HCT116 (cell line): ENCODE results near the gene SLC12A7. TPM values are rescaled to one million over a fixed set of nuclear protein-coding genes. Genes with fewer than 3 reads are reported as not detected.

Experiments
- ATAC-seq: fragments of 200-7000 bp; cut with Tn5 transposase; 2 replicates; pipeline ENCODE4 v1.9.1; 2020; ENCODE audit warnings: mild to moderate bottlenecking, moderate library complexity
- BruUV-seq: library from RNA; stranded (reverse); fragments of 400-500 nt; replicated peaks from 2 replicates; lab custom pipeline; 2021; lab: Mats Ljungman, UMichigan
- CTCF ChIA-PET: fragments of 300-600 bp; sonication (Branson Sonifier 250); formaldehyde crosslinking; loops from one replicate; lab custom pipeline; 2021; ENCODE audit warnings: antibody characterized with exemption; lab: Charles Lee
- POLR2A ChIA-PET: fragments of 300-600, 350-600 bp; sonication (Branson Sonifier 250); formaldehyde crosslinking; loops from one replicate; lab custom pipeline; 2021; ENCODE audit warnings: antibody characterized with exemption; lab: Charles Lee
- RAD21 ChIA-PET, 2 experiments: fragments of 300-600 bp; sonication (Branson Sonifier 250); formaldehyde crosslinking; loops; one replicate each; lab custom pipeline; 2023; ENCODE audit warnings: low total read pairs in 2 of 2; ENCODE audit not compliant: uncharacterized antibody in 2 of 2, unreplicated experiment in 2 of 2, low non-redundant PET in 1 of 2; lab: Charles Lee
- DNase-seq: peaks from one replicate; pipeline ENCODE4 v3.0.0-alpha.2; 2010; ENCODE audit warnings: low read depth, low spot score
- H2AFZ ChIP-seq: fragments of 200-600 bp; shearing (Covaris generic), sonication (generic); 2 replicates; pipeline ENCODE4 v1.6.1; 2017; ENCODE audit warnings: low read depth, mixed run types, mixed read lengths, antibody characterized with exemption, low read length; ENCODE audit not compliant: poor library complexity, severe bottlenecking
- H3K27ac ChIP-seq: 2 replicates; pipeline ENCODE4 v1.5.1; 2012; ENCODE audit warnings: low read depth, low read length
- H3K27me3 ChIP-seq: fragments of 200-600 bp; sonication (generic); 2 replicates; pipeline ENCODE4 v1.6.1; 2016; ENCODE audit warnings: mixed run types, low read length, mixed read lengths; ENCODE audit not compliant: insufficient read depth
- H3K36me3 ChIP-seq, 2 experiments: fragments of 200-500 bp in 1 of 2; fragments of 200-600 bp in 1 of 2; sonication (Bioruptor generic) in 1 of 2; sonication (generic) in 1 of 2; 2 replicates each; pipeline versions ENCODE4 v1.5.1 to v1.6.1; 2014 to 2016; ENCODE audit warnings: low read length in 2 of 2, inconsistent platforms in 1 of 2, mixed read lengths in 1 of 2, mixed run types in 1 of 2; ENCODE audit not compliant: insufficient read depth in 2 of 2, control insufficient read depth in 1 of 2
- H3K4me1 ChIP-seq, 2 experiments: fragments of 200-600 bp in 1 of 2; sonication (generic) in 1 of 2; 2 replicates each; pipeline versions ENCODE4 v1.5.1 to v1.6.1; 2012 to 2017; ENCODE audit warnings: low read length in 2 of 2, inconsistent platforms in 1 of 2, mild to moderate bottlenecking in 1 of 2, mixed read lengths in 1 of 2, mixed run types in 1 of 2, moderate library complexity in 1 of 2; ENCODE audit not compliant: insufficient read depth in 2 of 2, control insufficient read depth in 1 of 2
- H3K4me2 ChIP-seq: fragments of 200-600 bp; sonication (generic); 2 replicates; pipeline ENCODE4 v1.6.1; 2017; ENCODE audit warnings: mixed run types, low read length, mixed read lengths
- H3K4me3 ChIP-seq, 2 experiments: fragments of 200-600 bp in 1 of 2; sonication (generic) in 1 of 2; replicated peaks in 1 of 2; 2 replicates each; pipeline ENCODE4 v1.5.1; 2011 to 2016; ENCODE audit warnings: low read length in 2 of 2, control low read depth in 1 of 2, low read depth in 1 of 2, mild to moderate bottlenecking in 1 of 2, mixed read lengths in 1 of 2, mixed run types in 1 of 2
- H3K79me2 ChIP-seq: fragments of 200-600 bp; sonication (generic); 2 replicates; pipeline ENCODE4 v1.6.1; 2017; ENCODE audit warnings: mild to moderate bottlenecking, mixed run types, low read length, moderate library complexity, mixed read lengths; ENCODE audit not compliant: insufficient read depth
- H3K9ac ChIP-seq: fragments of 200-600 bp; sonication (generic); 2 replicates; pipeline ENCODE4 v1.6.1; 2016; ENCODE audit warnings: low read length, mixed read lengths
- H3K9me2 ChIP-seq: fragments of 200-600 bp; sonication (generic), shearing (Covaris generic); 2 replicates; pipeline ENCODE4 v1.6.1; 2017; ENCODE audit warnings: mixed run types, mild to moderate bottlenecking, moderate library complexity; ENCODE audit not compliant: insufficient read depth
- H3K9me3 ChIP-seq, 2 experiments: fragments of 200-500 bp in 1 of 2; fragments of 200-600 bp in 1 of 2; sonication (Bioruptor generic) in 1 of 2; sonication (generic) in 1 of 2; 2 replicates each; pipeline ENCODE4 v1.6.1; 2014 to 2017; ENCODE audit warnings: low read length in 2 of 2, mixed read lengths in 2 of 2, inconsistent platforms in 1 of 2, low read depth in 1 of 2, mild to moderate bottlenecking in 1 of 2, mixed run types in 1 of 2, moderate library complexity in 1 of 2; ENCODE audit not compliant: control insufficient read depth in 1 of 2, insufficient read depth in 1 of 2
- H4K20me1 ChIP-seq: fragments of 200-600 bp; sonication (generic), shearing (Covaris generic); 2 replicates; pipeline ENCODE4 v1.6.1; 2017; ENCODE audit warnings: mixed run types, mild to moderate bottlenecking, moderate library complexity; ENCODE audit not compliant: insufficient read depth
- ATF3 ChIP-seq: IDR thresholded peaks from 2 replicates; pipeline ENCODE4 v1.6.1; 2012
- CBX3 ChIP-seq: IDR thresholded peaks from 2 replicates; pipeline ENCODE4 v1.6.1; 2012; ENCODE audit warnings: low read depth
- ELF1 ChIP-seq: IDR thresholded peaks from 2 replicates; pipeline ENCODE4 v1.6.1; 2012; ENCODE audit warnings: low read depth, borderline replicate concordance
- RAD21 ChIP-seq: IDR thresholded peaks from 2 replicates; pipeline ENCODE4 v1.6.1; 2012; ENCODE audit warnings: low read depth, mild to moderate bottlenecking
- SRF ChIP-seq: IDR thresholded peaks from 2 replicates; pipeline ENCODE4 v1.6.1; 2012; ENCODE audit warnings: low read depth
- TCF7L2 ChIP-seq: IDR thresholded peaks from 2 replicates; pipeline ENCODE4 v1.7.0; 2011; ENCODE audit warnings: borderline replicate concordance, inconsistent platforms; ENCODE audit not compliant: insufficient read depth, insufficient read length; ENCODE audit errors: extremely low read depth
- ZBTB33 ChIP-seq: IDR thresholded peaks from 2 replicates; pipeline ENCODE4 v1.6.1; 2011; ENCODE audit warnings: mild to moderate bottlenecking, low read length, moderate library complexity; ENCODE audit not compliant: insufficient replicate concordance; ENCODE audit errors: extremely low read depth
- intact Hi-C: fragments of 100-400 bp; cut with micrococcal nuclease; formaldehyde crosslinking; loops from 2 replicates; pipeline ENCODE4 v1.10.0; 2022
- total RNA-seq: library from RNA; stranded (reverse); gene quantifications from one replicate; pipeline ENCODE4 v1.2.1, GENCODE V29; 2021; ENCODE audit not compliant: unreplicated experiment

The SLC12A7 gene
- total RNA-seq, 1 experiment from 2014 or later = 29.6 TPM

- no peak for ATAC-seq
- DNase-seq = no peak
- Histone ChIP-seq H2AFZ (no peak overlapping the region), H3K4me1 (no peaks in the 10 kb centered on the region), H3K4me3 (no peak overlapping the region), H3K79me2 (no peaks in the 10 kb centered on the region; the same call in 1 of the 2 replicates), H3K27ac (no peak overlapping the region), H3K4me2 (no peak overlapping the region), H4K20me1 (no peaks in the 10 kb centered on the region), H3K9me2 (no peaks in the 10 kb centered on the region), H3K9ac (no peak overlapping the region), H3K9me3 (no peaks in the 10 kb centered on the region), H3K27me3 (no peaks in the 10 kb centered on the region), H3K36me3 (peaks cover 4 to 5% of the 10 kb centered on the region in 2 experiments; a peak in 1 of 4 replicates)
- ChIA-PET RAD21 (no interaction called here), CTCF (no interaction called here), POLR2A (no interaction called here)
- intact Hi-C loops = no loop called here
- TF ChIP-seq TCF7L2 (no peak), ATF3 (no peak), ELF1 (no peak)
- no TSS peak for BruUV-seq
These were observed 17.1 kb downstream of the SLC12A7 start for GRCh38 chr5:1094670-1095190.

GRCh38 chr5:1093361-1093760, 18.5 kb downstream of the SLC12A7 start:
- CTCF ChIA-PET = no interaction called here
- TF ChIP-seq CBX3 (no peak), RAD21 (no peak), SRF (no peak), ZBTB33 (no peak)
- ATAC-seq (no peak), DNase-seq (no peak)
- BruUV-seq = no TSS peak
- H3K27me3 ChIP-seq = no peaks in the 10 kb centered on the region
- peaks cover 4 to 5% of the 10 kb centered on the region in 2 experiments; a peak in 1 of 4 replicates for H3K36me3 ChIP-seq
- no peak overlapping the region for H3K4me2 ChIP-seq
- no peak overlapping the region for H2AFZ ChIP-seq
- no peaks in the 10 kb centered on the region for H3K4me1 ChIP-seq
- intact Hi-C loops = no loop called here
- H3K9me2 ChIP-seq = no peaks in the 10 kb centered on the region
- H3K27ac ChIP-seq = no peak overlapping the region
- H3K9me3 ChIP-seq = no peaks in the 10 kb centered on the region
- no peaks in the 10 kb centered on the region; the same call in 1 of the 2 replicates for H3K79me2 ChIP-seq
- H4K20me1 ChIP-seq = no peaks in the 10 kb centered on the region
- no peak overlapping the region for H3K9ac ChIP-seq
- RAD21 ChIA-PET = no interaction called here
- POLR2A ChIA-PET = no interaction called here
- H3K4me3 ChIP-seq = no peak overlapping the region
